Psoas muscle (tissue), 8 donors: ENCODE results near the gene MYCBP2. TPM values are rescaled to one million over a fixed set of nuclear protein-coding genes. Genes with fewer than 3 reads are reported as not detected.
"Not testable (repeated sequence)": the region's sequence is repeated elsewhere in the genome, so short reads cannot be mapped to it uniquely, and the experiment has no call there.

Source experiments
- ATAC-seq, 4 donors: fragments of 200-7000 bp; cut with Tn5 transposase; one replicate each; pipeline ENCODE4 v1.9.1; 2020; ENCODE audit warnings: moderate library complexity in 3 of 4, mild to moderate bottlenecking in 2 of 4
- DNase-seq, 2 donors: peaks; one replicate each; pipeline ENCODE4 v3.0.0-alpha.2; 2020
- H3K27ac ChIP-seq: fragments of 200-600 bp; one replicate; pipeline ENCODE4 v1.8.0; 2022
- H3K27me3 ChIP-seq, 3 donors: fragments of 200-600 bp in 1 of 3; one replicate each; pipeline versions ENCODE4 v1.6.1 to v1.8.0; 2013 to 2022; ENCODE audit warnings: low read length in 2 of 3, mild to moderate bottlenecking in 2 of 3, moderate library complexity in 1 of 3; ENCODE audit not compliant: insufficient read depth in 3 of 3
- H3K36me3 ChIP-seq, 2 donors: fragments of 200-600 bp in 1 of 2; one replicate each; pipeline versions ENCODE4 v1.6.1 to v1.8.0; 2013 to 2022; ENCODE audit warnings: low read depth in 1 of 2, mild to moderate bottlenecking in 1 of 2, moderate library complexity in 1 of 2; ENCODE audit not compliant: insufficient read depth in 1 of 2
- H3K4me1 ChIP-seq: fragments of 200-600 bp; one replicate; pipeline ENCODE4 v1.8.0; 2022
- H3K4me3 ChIP-seq: fragments of 200-600 bp; one replicate; pipeline ENCODE4 v1.8.0; 2022; ENCODE audit warnings: mild to moderate bottlenecking
- H3K9me3 ChIP-seq: fragments of 200-600 bp; one replicate; pipeline ENCODE4 v1.8.0; 2022
- WGBS, 3 donors: extraction: QIAGEN DNeasy Blood & Tissue Kit; methylation state at CpG; one replicate each; pipeline versions ENCODE4 v1.1.6 to v1.1.7; 2013; 5-methylcytosine and 5-hydroxymethylcytosine counted together
- intact Hi-C, 2 donors: fragments of 100-400 bp; cut with DNase I; formaldehyde crosslinking; loops; one replicate each; pipeline versions ENCODE4 v1.11.0 to v1.14.2; 2022
- polyA plus RNA-seq, 3 donors: library from polyadenylated mRNA; stranded (reverse); fragments of 200-250 nt; gene quantifications; one replicate each; pipeline ENCODE4 v1.2.3, GENCODE V29; 2013
- total RNA-seq, 4 donors: library from RNA; stranded (reverse); fragmentation: NEBNext Ultra II Directional in 2 of 4; extraction: Animal tissue kit (Norgen Biotek cat#: 25700) in 2 of 4; gene quantifications; one replicate each; pipeline versions ENCODE4 v1.2.1 to v1.2.4, GENCODE V29; 2021 to 2023
- TF ChIP-seq, protein P1 (sequence below): fragments of 200-600 bp; IDR thresholded peaks from one replicate; pipeline ENCODE4 v1.8.0; 2022; ENCODE audit warnings: antibody characterized with exemption
- donor health status: healthy with polysubstance abuse.
- donor health status: DM: no; HTN: no; CAD: no; lungs with moderate emphysema.
- donor health status: Bipolar disorder and iron deficiency.
- donor health status: healthy.
- donor health status: DM: yes; HTN: yes; CAD: no.
- donor health status: DM: no; HTN: no; CAD: no.
- donor health status: DM: no; HTN: no; CAD: no.
- donor health status: DM: yes; HTN: yes; CAD: no.

MYCBP2 gene
- total and polyA plus RNA-seq, 7 donors: 10.8 to 49.5 (median 35.5) TPM

DNA sequence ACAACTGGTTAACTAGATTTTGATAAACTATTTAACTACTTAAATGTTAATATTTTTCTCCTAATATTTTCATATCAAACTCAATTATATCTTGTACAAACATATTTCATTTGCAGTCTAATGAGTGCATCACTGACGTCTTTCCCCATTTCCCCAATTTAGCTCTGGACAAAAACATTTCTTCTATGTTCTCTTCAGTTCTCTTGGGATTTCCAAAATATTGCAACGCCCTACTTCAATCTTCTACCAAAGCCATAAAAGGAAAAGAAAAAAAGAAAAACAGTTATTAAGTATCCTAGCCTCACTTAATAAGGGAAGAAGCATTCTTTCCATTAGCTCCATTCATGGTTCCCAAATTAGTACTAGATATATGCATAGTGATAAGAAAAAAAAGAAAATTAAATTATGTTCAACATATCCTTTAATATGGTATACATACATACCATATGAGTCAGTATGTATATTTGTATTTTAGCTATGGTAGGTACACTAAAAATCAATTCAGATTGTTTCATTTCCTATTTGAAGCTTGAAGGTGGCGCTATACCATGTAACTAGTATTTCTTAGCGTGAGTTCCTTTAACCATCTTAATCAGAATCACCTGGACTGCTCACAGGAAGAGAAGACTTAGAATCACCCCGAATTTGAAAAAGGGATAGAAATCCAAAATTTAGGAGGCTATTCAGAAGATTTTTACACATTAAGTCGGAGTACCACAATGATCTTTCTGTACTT lies 309.8 kb downstream of the MYCBP2 start:
- no peak overlapping the region for H3K4me3 ChIP-seq
- WGBS, 3 donors: 80 to 89% (median 82%) methylated on average over 6 of the region's 6 CpGs
- TF ChIP-seq, protein P1, sequence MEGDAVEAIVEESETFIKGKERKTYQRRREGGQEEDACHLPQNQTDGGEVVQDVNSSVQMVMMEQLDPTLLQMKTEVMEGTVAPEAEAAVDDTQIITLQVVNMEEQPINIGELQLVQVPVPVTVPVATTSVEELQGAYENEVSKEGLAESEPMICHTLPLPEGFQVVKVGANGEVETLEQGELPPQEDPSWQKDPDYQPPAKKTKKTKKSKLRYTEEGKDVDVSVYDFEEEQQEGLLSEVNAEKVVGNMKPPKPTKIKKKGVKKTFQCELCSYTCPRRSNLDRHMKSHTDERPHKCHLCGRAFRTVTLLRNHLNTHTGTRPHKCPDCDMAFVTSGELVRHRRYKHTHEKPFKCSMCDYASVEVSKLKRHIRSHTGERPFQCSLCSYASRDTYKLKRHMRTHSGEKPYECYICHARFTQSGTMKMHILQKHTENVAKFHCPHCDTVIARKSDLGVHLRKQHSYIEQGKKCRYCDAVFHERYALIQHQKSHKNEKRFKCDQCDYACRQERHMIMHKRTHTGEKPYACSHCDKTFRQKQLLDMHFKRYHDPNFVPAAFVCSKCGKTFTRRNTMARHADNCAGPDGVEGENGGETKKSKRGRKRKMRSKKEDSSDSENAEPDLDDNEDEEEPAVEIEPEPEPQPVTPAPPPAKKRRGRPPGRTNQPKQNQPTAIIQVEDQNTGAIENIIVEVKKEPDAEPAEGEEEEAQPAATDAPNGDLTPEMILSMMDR: no peak
- no peaks in the 10 kb centered on the region for H3K9me3 ChIP-seq
- intact Hi-C loops: no loop called here
- H3K36me3 ChIP-seq: peaks cover 9 to 65% of the 10 kb centered on the region in 2 donors
- ATAC-seq (peak in 1 of 4 donors; percentile 34), DNase-seq (no peak)
- H3K4me1 ChIP-seq: peaks cover 47% of the 10 kb centered on the region
- no peaks in the 10 kb centered on the region for H3K27me3 ChIP-seq
- peak overlapping the region; percentile 25 for H3K27ac ChIP-seq

DNA sequence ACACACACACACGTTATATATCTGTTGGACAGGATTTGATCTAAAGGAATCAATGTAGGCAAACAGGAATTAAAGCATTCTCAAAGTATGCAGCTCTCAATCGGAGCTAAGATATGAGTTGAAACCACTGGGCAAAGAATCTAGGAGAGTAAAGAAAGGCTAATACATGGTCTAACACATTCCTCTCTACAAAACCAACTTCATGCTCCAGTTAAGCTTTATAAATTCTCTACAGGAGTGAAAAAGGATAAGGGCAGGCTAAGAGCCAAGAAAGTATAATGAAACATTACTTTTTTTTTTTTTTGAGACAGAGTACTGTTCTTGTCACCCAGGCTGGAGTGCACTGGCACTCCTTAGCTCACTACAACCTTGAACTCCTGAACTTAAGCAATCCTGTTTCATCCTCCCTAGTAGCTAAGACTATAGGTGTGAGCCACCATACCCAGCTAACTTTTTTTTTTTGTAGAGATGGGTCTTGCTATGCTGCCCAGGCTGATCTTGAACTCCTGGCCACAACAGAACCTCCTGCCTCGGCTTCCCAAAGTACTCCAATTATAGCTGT lies 310.6 kb downstream of the MYCBP2 start:
- Histone ChIP-seq H3K27ac (peak overlapping the region; percentile 26), H3K4me1 (peaks cover 40% of the 10 kb centered on the region), H3K36me3 (peaks cover 9 to 72% of the 10 kb centered on the region in 2 donors), H3K27me3 (no peaks in the 10 kb centered on the region), H3K9me3 (no peaks in the 10 kb centered on the region), H3K4me3 (no peak overlapping the region)
- 77 to 84% (median 80%) methylated on average over 3 of the region's 3 CpGs for WGBS, 3 donors
- ATAC-seq: peak in 2 of 4 donors; percentile 44
- TF ChIP-seq, protein P1: no peak
- intact Hi-C loops: no loop called here
- no peak for DNase-seq

DNA sequence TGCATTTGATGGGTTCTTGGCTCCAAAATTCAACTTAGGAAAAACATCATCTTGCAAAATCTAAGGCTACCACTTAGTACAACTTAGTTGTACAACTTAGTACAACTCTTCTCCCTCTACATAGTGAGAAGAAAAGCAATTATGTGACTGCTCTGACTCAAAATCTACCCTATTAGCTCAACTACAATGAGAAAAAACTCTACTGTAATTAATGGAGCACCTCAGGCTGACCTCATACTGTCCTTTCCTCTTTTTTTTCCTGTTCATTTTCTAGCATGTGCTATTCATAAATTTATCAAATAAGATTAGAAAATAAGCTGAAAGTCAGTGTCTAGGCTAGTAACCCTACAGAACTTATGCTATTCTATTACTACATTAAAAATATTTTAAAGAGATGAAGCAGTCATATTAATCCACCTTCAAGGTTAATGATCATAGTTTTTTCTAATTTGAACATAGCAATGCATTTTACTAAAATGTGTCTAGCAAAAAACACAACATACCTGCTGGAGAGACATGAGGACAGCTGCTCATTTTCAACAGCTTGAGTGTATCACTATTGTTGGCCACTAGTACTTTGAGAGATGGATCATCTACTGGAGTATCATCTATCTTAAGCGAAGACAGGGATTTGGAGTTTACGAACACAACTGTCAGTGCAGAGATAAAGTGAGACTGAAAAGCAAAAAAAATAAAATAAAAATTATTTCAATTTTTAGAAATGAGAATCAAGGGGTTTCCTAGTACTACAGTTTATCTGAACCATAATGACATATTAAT lies 311.8 kb downstream of the MYCBP2 start:
- no peak overlapping the region for H3K4me3 ChIP-seq
- DNase-seq (no peak), ATAC-seq (peak in 2 of 4 donors; percentile 54 to 70)
- no peaks in the 10 kb centered on the region for H3K9me3 ChIP-seq
- H3K36me3 ChIP-seq: peaks cover 15 to 85% of the 10 kb centered on the region in 2 donors
- H3K27ac ChIP-seq: no peak overlapping the region
- intact Hi-C loops: no loop called here
- TF ChIP-seq, protein P1: no peak
- H3K4me1 ChIP-seq: peaks cover 28% of the 10 kb centered on the region
- H3K27me3 ChIP-seq: no peaks in the 10 kb centered on the region
- 56 to 84% (median 75%) methylated on average over 2 of the region's 2 CpGs for WGBS, 3 donors

- intact Hi-C loops: no loop called here
- TF ChIP-seq, protein P1: no peak
- no peak overlapping the region for H3K27ac ChIP-seq
- H3K4me3 ChIP-seq: no peak overlapping the region
- DNase-seq (no peak), ATAC-seq (no peak)
- peaks cover 19% of the 10 kb centered on the region for H3K4me1 ChIP-seq
- H3K9me3 ChIP-seq: no peaks in the 10 kb centered on the region
- 72 to 79% (median 78%) methylated on average over 2 of the region's 2 CpGs for WGBS, 3 donors
- H3K27me3 ChIP-seq: no peaks in the 10 kb centered on the region
- peaks cover 15 to 94% of the 10 kb centered on the region in 2 donors for H3K36me3 ChIP-seq
Observed at GRCh38 chr13:77013853-77014542, 312.9 kb downstream of the MYCBP2 start.

DNA sequence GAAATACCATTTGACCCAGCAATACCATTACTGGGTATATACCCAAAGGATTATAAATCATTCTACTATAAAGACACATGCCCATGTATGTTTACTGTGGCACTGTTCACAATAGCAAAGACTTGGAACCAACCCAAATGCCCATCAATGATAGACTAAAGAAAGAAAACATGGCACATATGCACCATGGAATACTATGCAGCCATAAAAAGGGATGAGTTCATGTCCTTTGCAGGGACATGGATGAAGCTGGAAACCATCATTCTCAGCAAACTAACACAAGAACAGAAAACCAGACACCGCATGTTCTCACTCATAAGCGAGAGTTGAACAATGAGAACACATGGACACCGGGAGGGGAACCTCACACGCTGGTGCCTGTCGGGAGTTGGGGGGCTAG lies 317.2 kb downstream of the MYCBP2 start:
- DNase-seq, H3K4me1 ChIP-seq, H3K4me3 ChIP-seq, H3K27me3 ChIP-seq, H3K27ac ChIP-seq, ATAC-seq, H3K9me3 ChIP-seq, intact Hi-C loops: not testable (repeated sequence)
- 90 to 98% (median 97%) methylated on average over 5 of the region's 5 CpGs for whole genome bisulfite sequencing, 3 donors
- H3K36me3 ChIP-seq: peaks cover 15 to 86% of the 10 kb centered on the region in 2 donors
